ENCODE measurements around the gene HDAC8. TPM values are rescaled to one million over a fixed set of nuclear protein-coding genes. Genes with fewer than 3 reads are reported as not detected.
"Not testable (repeated sequence)": the region's sequence is repeated elsewhere in the genome, so short reads cannot be mapped to it uniquely, and the experiment has no call there.

Gene HDAC8
- total RNA-seq, 1 donor from 2014 or later, result 30.1 TPM

- no peak overlapping the region for H3K4me3 Mint-ChIP-seq (ENCODE audit: unreplicated experiment)
- H3K27ac Mint-ChIP-seq (ENCODE audit: unreplicated experiment), result no peak overlapping the region
- peaks cover 5% of the 10 kb centered on the region for H3K36me3 Mint-ChIP-seq (ENCODE audit: unreplicated experiment)
- no peak for DNase-seq (ENCODE audit: extremely low spot score, unreplicated experiment)
- H3K9me3 Mint-ChIP-seq (ENCODE audit: unreplicated experiment), result no peaks in the 10 kb centered on the region
- TF ChIP-seq CTCF (IDR thresholded peaks at IDR 0.05), result no peak
- no peaks in the 10 kb centered on the region for H3K27me3 Mint-ChIP-seq (ENCODE audit: unreplicated experiment)
- peaks cover 7% of the 10 kb centered on the region for H3K4me1 Mint-ChIP-seq (ENCODE audit: unreplicated experiment)
Observed at GRCh38 chrX:72330131-72330530, 242.5 kb downstream of the HDAC8 start.

DNA sequence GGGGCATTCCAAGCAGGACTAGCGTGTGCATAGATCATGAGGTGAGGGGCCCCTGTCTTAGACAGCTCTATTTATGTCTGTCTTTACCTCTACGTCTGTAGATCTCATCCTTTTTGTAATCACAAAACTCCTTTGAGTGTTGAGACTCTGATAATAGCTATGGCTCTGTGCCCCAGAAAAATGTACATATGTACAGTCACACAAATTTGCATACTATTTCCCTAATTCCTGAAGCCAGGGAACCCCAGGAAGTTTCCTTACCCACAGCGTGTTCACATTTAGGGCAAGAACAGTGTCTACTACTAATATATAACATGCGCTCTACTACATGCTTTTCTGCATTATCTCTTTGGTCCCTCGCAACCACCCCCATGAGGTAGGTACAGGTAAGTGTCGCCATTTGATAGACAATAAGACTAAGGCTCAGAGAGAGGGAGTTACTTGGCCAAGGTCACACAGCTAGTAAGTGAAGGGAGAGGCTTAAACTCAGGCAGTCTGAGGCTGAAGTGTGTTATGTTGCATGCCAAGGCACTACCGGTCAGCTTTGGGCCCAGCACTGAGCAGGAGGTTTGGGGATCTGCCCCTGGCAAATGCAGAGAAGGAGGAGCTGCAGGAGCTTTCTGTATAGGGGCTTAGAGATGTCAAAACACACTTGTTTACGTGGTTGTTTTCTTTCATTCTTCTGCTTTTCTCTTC lies 245.9 kb downstream of the HDAC8 start:
- no peak overlapping the region for H3K4me3 Mint-ChIP-seq (ENCODE audit: unreplicated experiment)
- H3K4me1 Mint-ChIP-seq (ENCODE audit: unreplicated experiment), result peaks cover 7% of the 10 kb centered on the region
- no peak for TF ChIP-seq CTCF (IDR thresholded peaks at IDR 0.05)
- H3K27me3 Mint-ChIP-seq (ENCODE audit: unreplicated experiment), result no peaks in the 10 kb centered on the region
- DNase-seq (ENCODE audit: extremely low spot score, unreplicated experiment), result no peak
- no peaks in the 10 kb centered on the region for H3K9me3 Mint-ChIP-seq (ENCODE audit: unreplicated experiment)
- H3K27ac Mint-ChIP-seq (ENCODE audit: unreplicated experiment), result no peak overlapping the region
- peaks cover 5% of the 10 kb centered on the region for H3K36me3 Mint-ChIP-seq (ENCODE audit: unreplicated experiment)

DNA sequence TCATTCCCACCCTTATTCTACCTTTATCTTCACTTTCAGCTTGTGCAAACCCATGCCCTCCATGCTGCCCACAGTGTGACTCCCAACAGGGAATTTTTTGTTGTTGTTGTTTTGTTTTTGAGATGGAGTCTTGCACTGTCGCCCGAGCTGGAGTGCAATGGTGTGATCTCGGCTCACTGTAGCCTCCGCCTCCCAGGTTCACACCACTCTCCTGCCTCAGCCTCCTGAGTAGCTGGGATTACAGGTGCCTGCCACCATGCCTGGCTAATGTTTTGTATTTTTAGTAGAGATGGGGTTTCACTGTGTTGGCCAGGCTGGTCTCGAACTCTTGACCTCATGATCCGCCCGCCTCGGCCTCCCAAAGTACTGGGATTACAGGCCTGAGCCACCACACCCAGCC lies 253.0 kb downstream of the HDAC8 start:
- H3K4me3 Mint-ChIP-seq (ENCODE audit: unreplicated experiment); H3K9me3 Mint-ChIP-seq (ENCODE audit: unreplicated experiment); H3K4me1 Mint-ChIP-seq (ENCODE audit: unreplicated experiment); H3K36me3 Mint-ChIP-seq (ENCODE audit: unreplicated experiment); H3K27ac Mint-ChIP-seq (ENCODE audit: unreplicated experiment); H3K27me3 Mint-ChIP-seq (ENCODE audit: unreplicated experiment): not testable (repeated sequence)
- DNase-seq (ENCODE audit: extremely low spot score, unreplicated experiment), result peak; percentile 60

GRCh38 chrX:72317139-72317538 lies 255.5 kb downstream of the HDAC8 start:
- Mint-ChIP-seq H3K9me3 (ENCODE audit: unreplicated experiment) (no peaks in the 10 kb centered on the region), H3K4me3 (ENCODE audit: unreplicated experiment) (no peak overlapping the region), H3K4me1 (ENCODE audit: unreplicated experiment) (no peaks in the 10 kb centered on the region), H3K36me3 (ENCODE audit: unreplicated experiment) (no peaks in the 10 kb centered on the region), H3K27ac (ENCODE audit: unreplicated experiment) (no peak overlapping the region), H3K27me3 (ENCODE audit: unreplicated experiment) (no peaks in the 10 kb centered on the region)
- peak; percentile 46 for DNase-seq (ENCODE audit: extremely low spot score, unreplicated experiment)
- no peak for TF ChIP-seq CTCF (IDR thresholded peaks at IDR 0.05)

DNA sequence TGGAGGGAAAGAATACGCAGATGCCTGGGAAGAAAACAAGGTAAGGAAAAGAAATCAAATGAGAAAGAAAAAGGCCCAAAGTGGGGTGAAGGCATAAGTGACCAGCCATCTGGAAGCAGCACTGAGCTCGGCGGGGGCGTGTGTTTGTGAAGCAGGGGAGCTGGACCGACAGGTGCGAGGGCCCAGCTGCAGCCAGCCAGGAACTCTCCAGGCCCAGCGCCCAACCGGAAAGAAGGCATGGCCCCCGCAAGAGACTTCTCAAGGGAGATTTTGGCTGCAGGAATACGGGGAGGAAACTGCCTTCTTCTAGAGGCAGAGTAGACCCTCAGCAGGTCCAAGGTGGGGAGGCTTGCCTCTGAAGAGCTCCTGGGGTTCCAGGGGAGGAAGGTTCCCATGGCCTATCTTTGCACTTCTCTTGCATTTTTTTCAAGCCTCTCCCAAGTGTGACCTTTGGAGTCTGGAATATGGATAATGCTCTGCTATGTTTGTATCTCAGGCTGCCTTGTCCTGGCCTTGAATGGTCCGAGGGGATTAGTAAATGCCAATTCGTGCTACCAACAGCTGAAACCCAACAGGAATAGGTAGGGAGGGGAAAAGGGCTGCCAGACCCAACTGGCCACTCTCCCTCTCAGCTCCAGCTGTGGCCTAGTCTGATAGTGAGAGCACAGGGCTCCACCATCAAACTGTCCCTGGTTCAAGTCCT lies 256.1 kb downstream of the HDAC8 start:
- Mint-ChIP-seq H3K27me3 (ENCODE audit: unreplicated experiment) (no peaks in the 10 kb centered on the region), H3K4me1 (ENCODE audit: unreplicated experiment) (no peaks in the 10 kb centered on the region), H3K27ac (ENCODE audit: unreplicated experiment) (no peak overlapping the region), H3K9me3 (ENCODE audit: unreplicated experiment) (no peaks in the 10 kb centered on the region), H3K4me3 (ENCODE audit: unreplicated experiment) (no peak overlapping the region), H3K36me3 (ENCODE audit: unreplicated experiment) (no peaks in the 10 kb centered on the region)
- DNase-seq (ENCODE audit: extremely low spot score, unreplicated experiment), result peak; percentile 73
- TF ChIP-seq CTCF (IDR thresholded peaks at IDR 0.05), result no peak

All from osteocyte (in vitro differentiated cells).